Endothelial cell of umbilical vein (primary cell): ENCODE measurements around the gene RAB35. TPM values are rescaled to one million over a fixed set of nuclear protein-coding genes. Genes with fewer than 3 reads are reported as not detected.

Source experiments
- BruUV-seq: library from RNA; stranded (reverse); fragments of 400-500 nt; replicated peaks from 2 replicates; lab custom pipeline; 2021; lab: Mats Ljungman, UMichigan
- CTCF ChIA-PET: fragments of 300-600, 350-600 bp; sonication (Branson Sonifier 250); formaldehyde crosslinking; loops from one replicate; lab custom pipeline; 2021; ENCODE audit warnings: antibody characterized with exemption, inconsistent platforms; lab: Charles Lee
- POLR2A ChIA-PET: fragments of 300-600, 350-600 bp; sonication (Branson Sonifier 250); formaldehyde crosslinking; loops from one replicate; lab custom pipeline; 2021; ENCODE audit warnings: antibody characterized with exemption, inconsistent platforms; lab: Charles Lee
- DNase-seq: peaks from one replicate; pipeline ENCODE4 v3.0.0-alpha.2; 2011; ENCODE audit warnings: low read depth, low spot score
- FAIRE-seq: peaks from 2 replicates; lab custom pipeline; 2011; peaks lifted over from hg19 to GRCh38; lab: Jason Lieb, UNC
- H2AFZ ChIP-seq: 2 replicates; pipeline ENCODE4 v1.6.0; 2012; ENCODE audit warnings: low read depth, low read length, control low read depth, inconsistent platforms
- H3K27ac ChIP-seq: 2 replicates; pipeline ENCODE4 v1.5.1; 2011; ENCODE audit warnings: low read depth, mild to moderate bottlenecking, control low read depth, low read length, moderate library complexity; ENCODE audit not compliant: insufficient read depth
- H3K27me3 ChIP-seq, 2 experiments: 2 replicates each; pipeline versions ENCODE4 v1.6.0 to v1.6.1; 2011; ENCODE audit warnings: low read length in 2 of 2, mixed read lengths in 1 of 2; ENCODE audit not compliant: control insufficient read depth in 2 of 2, insufficient read depth in 2 of 2
- H3K36me3 ChIP-seq, 2 experiments: 2 replicates in 1 of 2; 3 replicates in 1 of 2; pipeline ENCODE4 v1.5.1; 2011; ENCODE audit warnings: low read length in 2 of 2, mild to moderate bottlenecking in 1 of 2, moderate library complexity in 1 of 2; ENCODE audit not compliant: control insufficient read depth in 2 of 2, insufficient read depth in 2 of 2; ENCODE audit errors: extremely low read depth in 1 of 2
- H3K4me1 ChIP-seq: 3 replicates; pipeline ENCODE4 v1.5.1; 2011; ENCODE audit warnings: mild to moderate bottlenecking, low read length; ENCODE audit not compliant: control insufficient read depth, insufficient read depth; ENCODE audit errors: extremely low read depth
- H3K4me2 ChIP-seq: 2 replicates; pipeline ENCODE4 v1.6.1; 2011; ENCODE audit warnings: low read length, control low read depth, mixed read lengths; ENCODE audit not compliant: insufficient read depth
- H3K4me3 ChIP-seq, 3 experiments: fragments of 200-600 bp in 1 of 3; sonication (generic), shearing (Covaris generic) in 1 of 3; replicated peaks in 1 of 3; 2 replicates each; pipeline ENCODE4 v1.5.1; 2011 to 2016; ENCODE audit warnings: control low read depth in 3 of 3, low read length in 3 of 3, mild to moderate bottlenecking in 2 of 3, inconsistent platforms in 1 of 3, low read depth in 1 of 3, moderate library complexity in 1 of 3; ENCODE audit not compliant: insufficient read depth in 1 of 3
- H3K79me2 ChIP-seq: 2 replicates; pipeline ENCODE4 v1.6.0; 2012; ENCODE audit warnings: low read length, inconsistent platforms; ENCODE audit not compliant: control insufficient read depth, insufficient read depth
- H3K9ac ChIP-seq: replicated peaks from 2 replicates; pipeline ENCODE3; 2011; ENCODE audit warnings: low read length, control low read depth; ENCODE audit not compliant: insufficient read depth; ENCODE audit errors: extremely low read depth
- H3K9me1 ChIP-seq: replicated peaks from 3 replicates; pipeline ENCODE4 v1.6.0; 2011; ENCODE audit warnings: mild to moderate bottlenecking, low read length; ENCODE audit not compliant: control insufficient read depth, insufficient read depth; ENCODE audit errors: extremely low read depth
- H3K9me3 ChIP-seq: replicated peaks from 2 replicates; pipeline ENCODE4 v1.5.1; 2012; ENCODE audit warnings: low read length, inconsistent platforms; ENCODE audit not compliant: control insufficient read depth, insufficient read depth
- H4K20me1 ChIP-seq: replicated peaks from 2 replicates; pipeline ENCODE3; 2011; ENCODE audit warnings: mild to moderate bottlenecking, low read length; ENCODE audit not compliant: control insufficient read depth, insufficient read depth; ENCODE audit errors: extremely low read depth
- CTCF ChIP-seq, 2 donors: IDR thresholded peaks; 1 replicate in 1 of 2; 2 replicates in 1 of 2; pipeline ENCODE4 v1.5.1; 2011; ENCODE audit warnings: low read length in 2 of 2, mild to moderate bottlenecking in 2 of 2, moderate library complexity in 2 of 2, control low read depth in 1 of 2, inconsistent platforms in 1 of 2, low read depth in 1 of 2; ENCODE audit not compliant: insufficient read depth in 1 of 2; ENCODE audit errors: extremely low read depth in 1 of 2
- EZH2 ChIP-seq: IDR thresholded peaks from 2 replicates; pipeline ENCODE4 v1.6.1; 2012; ENCODE audit warnings: borderline replicate concordance, low read depth, mild to moderate bottlenecking, moderate library complexity, low read length, inconsistent platforms; ENCODE audit not compliant: severe bottlenecking
- FOS ChIP-seq: IDR thresholded peaks from 2 replicates; pipeline ENCODE4 v1.6.1; 2011; ENCODE audit warnings: mild to moderate bottlenecking, low read length, moderate library complexity, borderline replicate concordance; ENCODE audit not compliant: insufficient read depth
- GATA2 ChIP-seq: IDR thresholded peaks from 2 replicates; pipeline ENCODE4 v1.7.0; 2011; ENCODE audit warnings: low read depth, mild to moderate bottlenecking, moderate library complexity, mixed read lengths, low read length; ENCODE audit not compliant: insufficient read length, insufficient read depth
- JUN ChIP-seq: IDR thresholded peaks from 2 replicates; pipeline ENCODE4 v1.6.1; 2011; ENCODE audit warnings: borderline replicate concordance, low read depth; ENCODE audit not compliant: insufficient read length, insufficient read depth
- MAX ChIP-seq: IDR thresholded peaks from 2 replicates; pipeline ENCODE4 v1.6.1; 2011; ENCODE audit not compliant: insufficient read depth, insufficient read length
- MYC ChIP-seq: IDR thresholded peaks from one replicate; pipeline ENCODE4 v1.6.1; 2011; ENCODE audit warnings: mild to moderate bottlenecking, low read depth, low read length
- POLR2A ChIP-seq: IDR thresholded peaks from 2 replicates; pipeline ENCODE4 v1.6.1; 2012; ENCODE audit warnings: low read depth, mild to moderate bottlenecking, control low read depth, low read length
- POLR2AphosphoS5 ChIP-seq: IDR thresholded peaks from 2 replicates; pipeline ENCODE4 v1.6.1; 2012; ENCODE audit warnings: low read depth, mild to moderate bottlenecking, control low read depth, low read length, moderate library complexity; ENCODE audit not compliant: insufficient read depth
- dilution Hi-C: fragments of 300-500 bp; cut with MboI; formaldehyde crosslinking; loops from one replicate; pipeline ENCODE4 v1.15.0; 2019; ENCODE audit warnings: low sequenced_read_pairs; ENCODE audit not compliant: extremely low pct_ligation_motif_present
- intact Hi-C: fragments of 100-400 bp; cut with micrococcal nuclease; formaldehyde crosslinking; loops from one replicate; pipeline ENCODE4 v1.10.0; 2022
- polyA plus RNA-seq, 4 experiments: library from polyadenylated mRNA; depleted of rRNA in 3 of 4; stranded (reverse) in 3 of 4; unstranded in 1 of 4; fragments of >200 nt; gene quantifications; 2 replicates each; pipeline versions ENCODE4 v1.2.1 to v1.2.3, GENCODE V29; 2011 to 2012; ENCODE audit warnings: missing spikeins in 1 of 4
- total RNA-seq: library from RNA; stranded (reverse); gene quantifications from 2 replicates; pipeline ENCODE4 v1.2.3, GENCODE V29; 2021

RAB35 gene
- total and polyA plus RNA-seq, 2 donors (not counting 3 experiments of a cell fraction or from before 2014, with no cell fraction given), result 70.5 to 80.3 TPM

- no peaks in the 10 kb centered on the region for H3K36me3 ChIP-seq
- H4K20me1 ChIP-seq, result no peaks in the 10 kb centered on the region
- POLR2A ChIA-PET, result no interaction called here
- dilution Hi-C loops, result no loop called here
- no peaks in the 10 kb centered on the region for H3K79me2 ChIP-seq
- no TSS peak for BruUV-seq
- H3K4me2 ChIP-seq, result no peak overlapping the region
- no peak overlapping the region for H3K9ac ChIP-seq
- no peak overlapping the region for H2AFZ ChIP-seq
- TF ChIP-seq POLR2AphosphoS5, result no peak
- no peak for TF ChIP-seq EZH2
- no peak for TF ChIP-seq POLR2A
- no peak for TF ChIP-seq FOS
- no peak for TF ChIP-seq GATA2
- TF ChIP-seq CTCF (IDR thresholded peaks at IDR 0.05; ENCODE audit: extremely low read depth in 1 of 2, insufficient read depth in 1 of 2, low read depth in 1 of 2, low read length in 2 of 2), result no peak
- no peak for TF ChIP-seq MYC
- TF ChIP-seq MAX, result no peak
- no peak for TF ChIP-seq JUN
- CTCF ChIA-PET, result no interaction called here
- intact Hi-C loops, result no loop called here
- no peaks in the 10 kb centered on the region for H3K9me1 ChIP-seq
- DNase-seq, result no peak
- H3K9me3 ChIP-seq, result no peaks in the 10 kb centered on the region
- H3K4me3 ChIP-seq, result no peak overlapping the region
- H3K4me1 ChIP-seq, result no peaks in the 10 kb centered on the region
- FAIRE-seq, result no peak
- H3K27ac ChIP-seq, result no peak overlapping the region
- peaks cover 0 to 10% of the 10 kb centered on the region in 2 experiments for H3K27me3 ChIP-seq
Observed at GRCh38 chr12:120051535-120051934, 65.0 kb downstream of the RAB35 start.
